HEK293T (cell line): ENCODE results near the gene DHRSX.

Source experiments
- ARNT ChIP-seq: fragments of 450-650 bp; IDR thresholded peaks from 2 replicates; pipeline ENCODE4 v1.6.1; 2017; ENCODE audit warnings: mild to moderate bottlenecking
- BHLHE40 ChIP-seq: fragments of 450-650 bp; IDR thresholded peaks from 2 replicates; pipeline ENCODE4 v1.6.1; 2016; ENCODE audit warnings: mild to moderate bottlenecking, moderate library complexity, borderline replicate concordance
- ELF4 ChIP-seq: fragments of 450-650 bp; IDR thresholded peaks from 2 replicates; pipeline ENCODE4 v1.6.1; 2017; ENCODE audit warnings: antibody characterized with exemption
- FOXA1 ChIP-seq: fragments of 450-650 bp; IDR thresholded peaks from 2 replicates; pipeline ENCODE4 v1.6.1; 2016; ENCODE audit warnings: mild to moderate bottlenecking
- FOXK2 ChIP-seq: fragments of 450-650 bp; IDR thresholded peaks from 2 replicates; pipeline ENCODE4 v1.6.1; 2016; ENCODE audit warnings: mild to moderate bottlenecking

GRCh38 chrX:2547736-2548135 is 47.0 kb upstream of the DHRSX start:
- TF ChIP-seq FOXK2 (no peak), FOXA1 (no peak), ARNT (no peak), BHLHE40 (no peak), ELF4 (no peak)
